Loucy (cell line): Measurements from ENCODE around the gene SMOC1.

Source experiments
- EZH2phosphoT487 ChIP-seq: fragments of 200-600 bp; IDR thresholded peaks from 2 replicates; pipeline ENCODE4 v1.6.1; 2018; ENCODE audit warnings: antibody characterized with exemption, mild to moderate bottlenecking, moderate library complexity, borderline replicate concordance
- TF ChIP-seq, protein P1 (sequence below): fragments of 200-600 bp; sonication (generic); conservative IDR thresholded peaks from 2 replicates; pipeline ENCODE4 v1.5.1; 2014; ENCODE audit warnings: mild to moderate bottlenecking, antibody characterized with exemption, low read length

DNA sequence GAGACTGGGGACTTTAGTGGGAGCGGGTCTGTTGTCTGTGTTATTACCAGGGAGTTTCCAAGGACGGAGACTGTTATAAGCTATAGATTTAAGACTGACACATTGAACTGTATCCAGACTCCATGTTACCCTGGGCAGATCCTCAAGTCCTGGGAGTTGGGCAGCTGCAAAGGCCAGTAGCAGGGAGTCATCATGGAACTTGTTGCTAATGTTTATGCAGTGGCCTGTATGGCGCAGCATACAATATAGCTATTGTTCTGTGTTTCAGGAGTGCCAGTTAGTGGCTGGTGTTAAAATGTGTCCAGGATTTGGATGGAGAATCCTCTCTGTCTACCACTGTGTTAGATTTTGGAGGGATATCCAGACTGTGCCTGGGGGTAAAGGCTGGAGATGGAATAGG lies 31.7 kb downstream of the SMOC1 start:
- TF ChIP-seq, protein P1, sequence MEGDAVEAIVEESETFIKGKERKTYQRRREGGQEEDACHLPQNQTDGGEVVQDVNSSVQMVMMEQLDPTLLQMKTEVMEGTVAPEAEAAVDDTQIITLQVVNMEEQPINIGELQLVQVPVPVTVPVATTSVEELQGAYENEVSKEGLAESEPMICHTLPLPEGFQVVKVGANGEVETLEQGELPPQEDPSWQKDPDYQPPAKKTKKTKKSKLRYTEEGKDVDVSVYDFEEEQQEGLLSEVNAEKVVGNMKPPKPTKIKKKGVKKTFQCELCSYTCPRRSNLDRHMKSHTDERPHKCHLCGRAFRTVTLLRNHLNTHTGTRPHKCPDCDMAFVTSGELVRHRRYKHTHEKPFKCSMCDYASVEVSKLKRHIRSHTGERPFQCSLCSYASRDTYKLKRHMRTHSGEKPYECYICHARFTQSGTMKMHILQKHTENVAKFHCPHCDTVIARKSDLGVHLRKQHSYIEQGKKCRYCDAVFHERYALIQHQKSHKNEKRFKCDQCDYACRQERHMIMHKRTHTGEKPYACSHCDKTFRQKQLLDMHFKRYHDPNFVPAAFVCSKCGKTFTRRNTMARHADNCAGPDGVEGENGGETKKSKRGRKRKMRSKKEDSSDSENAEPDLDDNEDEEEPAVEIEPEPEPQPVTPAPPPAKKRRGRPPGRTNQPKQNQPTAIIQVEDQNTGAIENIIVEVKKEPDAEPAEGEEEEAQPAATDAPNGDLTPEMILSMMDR: no peak
- TF ChIP-seq EZH2phosphoT487: no peak
